Heart left ventricle (tissue), 16 donors: ENCODE data around the gene ABCC5. TPM values are rescaled to one million over a fixed set of nuclear protein-coding genes. Genes with fewer than 3 reads are reported as not detected.
A peak's percentile ranks its signal among the peaks of the same experiment; 100 is the strongest.

Experiments
- ATAC-seq, 4 donors: fragments of 200-7000 bp; cut with Tn5 transposase; one replicate each; pipeline ENCODE4 v1.9.1; 2020 to 2022; ENCODE audit warnings: moderate library complexity in 4 of 4, mild to moderate bottlenecking in 3 of 4, moderate number of reproducible peaks in 1 of 4
- DNase-seq, 5 donors: peaks; one replicate each; pipeline ENCODE4 v3.0.0-alpha.2; 2020
- H3K27ac ChIP-seq, 12 donors: fragments of 200-600 bp; sonication (generic) in 4 of 12; one replicate each; pipeline versions ENCODE4 v1.5.0 to v1.8.0; 2016 to 2022; ENCODE audit warnings: mild to moderate bottlenecking in 2 of 12
- H3K27me3 ChIP-seq, 9 donors: fragments of 200-600 bp; sonication (generic) in 2 of 9; one replicate each; pipeline versions ENCODE4 v1.5.1 to v1.8.0; 2016 to 2022; ENCODE audit warnings: mild to moderate bottlenecking in 3 of 9
- H3K36me3 ChIP-seq, 9 donors: fragments of 200-600 bp; sonication (generic) in 2 of 9; one replicate each; pipeline versions ENCODE4 v1.5.0 to v1.8.0; 2018 to 2022; ENCODE audit warnings: mild to moderate bottlenecking in 2 of 9
- H3K4me1 ChIP-seq, 12 donors: fragments of 200-600 bp; sonication (generic) in 4 of 12; one replicate each; pipeline versions ENCODE4 v1.5.0 to v1.8.0; 2016 to 2022; ENCODE audit warnings: mild to moderate bottlenecking in 3 of 12
- H3K4me3 ChIP-seq, 12 donors: fragments of 200-600 bp; sonication (generic) in 4 of 12; one replicate each; pipeline versions ENCODE4 v1.5.0 to v1.8.0; 2017 to 2022; ENCODE audit warnings: mild to moderate bottlenecking in 9 of 12, moderate library complexity in 4 of 12
- H3K9me3 ChIP-seq, 12 donors: fragments of 200-600 bp; sonication (generic) in 4 of 12; one replicate each; pipeline versions ENCODE4 v1.5.0 to v1.8.0; 2016 to 2022; ENCODE audit warnings: mild to moderate bottlenecking in 1 of 12
- POLR2A ChIP-seq, 2 donors: fragments of 450-650 bp; IDR thresholded peaks; one replicate each; pipeline ENCODE4 v1.6.1; 2017; ENCODE audit warnings: antibody characterized with exemption in 2 of 2, mild to moderate bottlenecking in 2 of 2, moderate library complexity in 2 of 2
- WGBS, 4 donors: extraction: QIAGEN DNeasy Blood & Tissue Kit in 2 of 4; methylation state at CpG; one replicate each; pipeline versions ENCODE4 v1.1.5 to v1.1.7; 2013 to 2018; 5-methylcytosine and 5-hydroxymethylcytosine counted together
- intact Hi-C, 10 donors: fragments of 100-400 bp; cut with DNase I; formaldehyde crosslinking; loops; one replicate each; pipeline versions ENCODE4 v1.11.1 to v1.14.2; 2022
- polyA plus RNA-seq, 2 donors: library from polyadenylated mRNA; stranded (reverse); fragments of 200-250 nt; gene quantifications; one replicate each; pipeline ENCODE4 v1.2.3, GENCODE V29; 2013
- total RNA-seq, 9 donors: library from RNA; depleted of rRNA in 2 of 9; stranded (reverse); fragments of >200 nt in 2 of 9; fragmentation: NEBNext Ultra II Directional in 3 of 9; extraction: Animal tissue kit (Norgen Biotek cat#: 25700) in 3 of 9; gene quantifications; one replicate each; pipeline versions ENCODE4 v1.1.0 to v1.2.4, GENCODE V29; 2016 to 2023
- TF ChIP-seq, protein P1 (sequence below), 12 donors: fragments of 200-600 bp; sonication (generic) in 4 of 12; IDR thresholded peaks; one replicate each; pipeline versions ENCODE4 v1.5.0 to v1.8.0; 2018 to 2022; ENCODE audit warnings: antibody characterized with exemption in 12 of 12, mild to moderate bottlenecking in 5 of 12
- donor health status: ischemic (EF 13 %, LVEDD 7.1; RV severe dilation, severe dysfunction).
- donor health status: healthy with polysubstance abuse.
- donor health status: DM: no; HTN: yes; CAD: no.
- donor health status: DM: no; HTN: no; CAD: no.
- donor health status: ischemic (EF 25% LVEDD 6.9; RV normal size, moderate dysfunction).
- donor health status: ischemic (EF 25% LVEDD 5.7; RV mildly dilated, moderate dysfunction).
- donor health status: healthy.
- donor health status: DM: yes; HTN: yes; CAD: no.
- donor health status: ischemic (EF 35%, LVEDD 5.7; RV mildly dilated, moderate dysfunction).
- donor health status: nonischemic (EF 11% LVEDD 7.7; RV severe dilation, severe dysfunction).
- donor health status: DM: yes; HTN: yes; CAD: no.
- donor health status: PGD.
- donor health status: ischemic (EF 29% LVEDD 5.4; RV normal size, mild dysfunction).
- donor health status: nonischemic (EF 23%, LVEDD 6.1; RV moderate dilation, normal function).

ABCC5 gene
- total and polyA plus RNA-seq, 11 donors, result 16.4 to 61.7 (median 32.6) TPM

DNA sequence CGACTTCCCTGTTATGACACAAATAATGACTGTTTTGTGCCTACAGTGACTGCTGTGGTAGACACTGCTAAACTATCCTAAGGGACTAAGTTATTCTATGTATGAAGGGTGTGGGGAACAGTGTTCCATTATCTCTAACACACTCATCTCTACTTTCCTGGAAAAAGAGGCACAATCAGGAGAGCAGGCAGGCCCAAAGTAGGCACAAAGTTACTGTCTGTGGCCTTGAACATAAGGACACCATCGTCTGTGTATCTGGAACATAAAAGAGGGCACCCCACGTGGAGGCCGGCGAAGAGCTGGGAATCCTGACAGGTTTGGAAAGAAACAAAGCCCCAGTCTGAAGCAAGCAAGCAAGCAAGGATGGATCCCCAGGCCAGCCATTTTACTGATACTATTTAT, 1.5 kb downstream of the ABCC5 start:
- H3K9me3 ChIP-seq, result no peaks in the 10 kb centered on the region
- H3K27me3 ChIP-seq, result no peaks in the 10 kb centered on the region
- ATAC-seq (peak in 1 of 4 donors; percentile 1), DNase-seq (no peak)
- H3K27ac ChIP-seq, result peak overlapping the region; percentile 80 to 92 (median 84)
- intact Hi-C loops, result loop anchor here in 8 of 10 donors (2.0 to 10.0 kb wide), 9 partner anchors 116 to 281 kb away; partner anchors contain the start of genes ALG3 (in 4 of the 8), EEF1AKMT4 (in 4 of the 8), EIF2B5 (in 3 of the 8) and PSMD2 (in 1 of the 8)
- H3K4me1 ChIP-seq, result peaks cover 0 to 33% (median 15%) of the 10 kb centered on the region in 12 donors
- H3K36me3 ChIP-seq, result peaks cover 0 to 26% (median 21%) of the 10 kb centered on the region in 9 donors
- H3K4me3 ChIP-seq, result peak overlapping the region in 9 of 12 donors; percentile 1 to 99 (median 78)
- 41 to 59% (median 45%) methylated on average over 5 of the region's 5 CpGs for WGBS, 4 donors
- TF ChIP-seq, protein P1, sequence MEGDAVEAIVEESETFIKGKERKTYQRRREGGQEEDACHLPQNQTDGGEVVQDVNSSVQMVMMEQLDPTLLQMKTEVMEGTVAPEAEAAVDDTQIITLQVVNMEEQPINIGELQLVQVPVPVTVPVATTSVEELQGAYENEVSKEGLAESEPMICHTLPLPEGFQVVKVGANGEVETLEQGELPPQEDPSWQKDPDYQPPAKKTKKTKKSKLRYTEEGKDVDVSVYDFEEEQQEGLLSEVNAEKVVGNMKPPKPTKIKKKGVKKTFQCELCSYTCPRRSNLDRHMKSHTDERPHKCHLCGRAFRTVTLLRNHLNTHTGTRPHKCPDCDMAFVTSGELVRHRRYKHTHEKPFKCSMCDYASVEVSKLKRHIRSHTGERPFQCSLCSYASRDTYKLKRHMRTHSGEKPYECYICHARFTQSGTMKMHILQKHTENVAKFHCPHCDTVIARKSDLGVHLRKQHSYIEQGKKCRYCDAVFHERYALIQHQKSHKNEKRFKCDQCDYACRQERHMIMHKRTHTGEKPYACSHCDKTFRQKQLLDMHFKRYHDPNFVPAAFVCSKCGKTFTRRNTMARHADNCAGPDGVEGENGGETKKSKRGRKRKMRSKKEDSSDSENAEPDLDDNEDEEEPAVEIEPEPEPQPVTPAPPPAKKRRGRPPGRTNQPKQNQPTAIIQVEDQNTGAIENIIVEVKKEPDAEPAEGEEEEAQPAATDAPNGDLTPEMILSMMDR (IDR thresholded peaks at IDR 0.05), result no peak
- TF ChIP-seq POLR2A (IDR thresholded peaks at IDR 0.05), result no peak

DNA sequence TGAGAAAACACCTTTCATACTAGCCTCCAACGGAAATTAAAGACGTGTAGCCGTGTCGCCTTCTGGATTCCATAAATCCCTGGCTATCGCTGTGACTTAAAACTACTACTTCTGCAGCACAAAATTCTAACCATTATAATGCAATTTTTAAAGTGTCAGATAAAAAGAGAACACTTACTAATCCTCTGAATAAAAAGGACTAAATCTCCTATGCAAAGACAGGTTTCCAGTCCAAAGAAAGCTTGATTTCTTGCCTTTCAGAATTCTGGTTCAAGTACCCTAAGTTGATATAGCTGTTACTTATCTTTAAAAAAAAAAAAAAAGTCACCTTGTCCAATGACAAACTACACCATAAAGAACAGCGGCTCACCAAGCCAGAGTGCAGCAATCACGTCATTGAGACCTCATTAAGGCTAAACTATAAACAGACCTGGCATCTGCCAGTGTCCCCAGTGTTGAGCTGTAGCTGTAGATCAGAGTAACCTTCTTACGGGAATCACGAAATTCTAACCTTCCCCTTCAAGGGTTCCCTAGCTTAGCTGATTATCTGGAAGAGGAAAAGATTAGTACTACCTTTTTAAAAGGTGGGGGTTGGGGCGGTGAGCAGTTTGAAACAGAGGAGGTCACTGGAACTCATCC, 2.2 kb downstream of the ABCC5 start:
- Histone ChIP-seq H3K4me3 (peak overlapping the region in 11 of 12 donors; percentile 23 to 95 (median 52)), H3K36me3 (peaks cover 0 to 33% (median 22%) of the 10 kb centered on the region in 9 donors), H3K9me3 (no peaks in the 10 kb centered on the region), H3K4me1 (peaks cover 0 to 33% (median 15%) of the 10 kb centered on the region in 12 donors), H3K27ac (peak overlapping the region; percentile 80 to 92 (median 84)), H3K27me3 (no peaks in the 10 kb centered on the region)
- intact Hi-C loops, result loop anchor here in 8 of 10 donors (2.0 to 10.0 kb wide), 9 partner anchors 117 to 282 kb away; partner anchors contain the start of genes ALG3 (in 4 of the 8), EEF1AKMT4 (in 4 of the 8), EIF2B5 (in 3 of the 8) and PSMD2 (in 1 of the 8)
- WGBS, 4 donors, result 45 to 63% (median 57%) methylated on average over 10 of the region's 10 CpGs
- TF ChIP-seq POLR2A (IDR thresholded peaks at IDR 0.05), result peak in 1 of 2 donors; percentile 75
- TF ChIP-seq, protein P1 (IDR thresholded peaks at IDR 0.05), result no peak
- DNase-seq (peak in 4 of 5 donors; percentile 41 to 76 (median 52)), ATAC-seq (peak; percentile 64 to 68 (median 66))

DNA sequence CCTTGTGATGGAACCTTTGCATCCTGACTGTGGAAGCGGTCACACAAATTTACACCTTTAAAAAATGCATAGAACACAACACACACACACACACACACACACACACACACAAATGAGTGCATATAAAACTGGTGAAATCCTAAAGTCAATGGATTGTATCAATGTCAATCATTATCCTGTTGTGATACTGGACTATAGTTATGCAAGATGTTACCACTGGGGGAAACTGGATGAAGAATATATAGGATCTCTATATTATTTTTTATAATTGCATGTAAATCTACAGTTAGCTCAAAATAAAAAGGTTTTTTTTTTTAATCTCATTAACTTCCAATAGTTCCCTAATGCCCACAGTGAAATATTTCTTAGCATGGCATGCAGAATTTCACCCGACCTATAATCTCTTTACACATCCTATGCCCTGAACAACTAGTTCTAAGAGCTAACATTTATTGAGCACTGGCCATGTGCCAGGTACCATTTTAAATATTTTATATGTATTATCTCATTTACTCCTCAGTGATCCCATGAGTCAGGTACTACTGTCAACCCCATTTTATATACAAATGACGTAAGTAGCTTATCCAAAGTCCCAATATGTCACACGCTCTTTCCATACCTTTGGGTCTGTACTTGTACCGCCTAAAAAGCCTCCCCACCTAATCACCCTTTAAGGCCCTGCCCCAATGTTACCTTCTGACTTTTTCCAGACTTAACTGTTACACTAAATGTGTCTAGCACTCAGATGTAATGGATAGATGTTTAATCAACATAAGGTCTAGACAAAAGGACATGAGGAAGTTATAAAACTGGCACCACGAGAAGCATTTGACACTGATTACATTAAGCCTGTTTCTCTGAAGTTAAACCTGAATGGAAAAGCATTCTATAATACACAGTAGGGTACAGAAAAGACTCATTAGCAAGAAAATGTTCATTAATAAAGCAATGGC, 5.5 kb downstream of the ABCC5 start:
- H3K4me3 ChIP-seq, result no peak overlapping the region
- H3K4me1 ChIP-seq, result peaks cover 0 to 44% (median 19%) of the 10 kb centered on the region in 12 donors
- 84 to 91% (median 87%) methylated on average over 6 of the region's 6 CpGs for WGBS, 4 donors
- no peaks in the 10 kb centered on the region for H3K27me3 ChIP-seq
- H3K9me3 ChIP-seq, result no peaks in the 10 kb centered on the region
- no peak for ATAC-seq
- peaks cover 0 to 56% (median 45%) of the 10 kb centered on the region in 9 donors for H3K36me3 ChIP-seq
- TF ChIP-seq POLR2A (IDR thresholded peaks at IDR 0.05), result no peak
- TF ChIP-seq, protein P1 (IDR thresholded peaks at IDR 0.05), result no peak
- no peak for DNase-seq
- intact Hi-C loops, result loop anchor here in 2 of 10 donors (10.0 kb wide), 2 partner anchors 123 to 233 kb away; partner anchors contain the start of genes ALG3 (in 2 of the 2), EEF1AKMT4 (in 2 of the 2) and EIF2B5 (in 1 of the 2)
- H3K27ac ChIP-seq, result no peak overlapping the region
